CD4-positive, alpha-beta T cell (primary cell): ENCODE results near the gene GNRH2. TPM values are rescaled to one million over a fixed set of nuclear protein-coding genes. Genes with fewer than 3 reads are reported as not detected.

ENCODE experiments used
- ATAC-seq: fragments of 200-7000 bp; cut with Tn5 transposase; one replicate; pipeline ENCODE4 v1.10.0; 2022; ENCODE audit warnings: mild to moderate bottlenecking; ENCODE audit not compliant: poor library complexity
- CTCF ChIA-PET: fragments of 350-600 bp; sonication (Branson Sonifier 250); formaldehyde crosslinking; loops from one replicate; lab custom pipeline; 2021; ENCODE audit warnings: antibody characterized with exemption, inconsistent platforms; lab: Charles Lee
- POLR2A ChIA-PET: fragments of 350-600 bp; sonication (Branson Sonifier 250); formaldehyde crosslinking; loops from one replicate; lab custom pipeline; 2021; ENCODE audit warnings: antibody characterized with exemption, inconsistent platforms; lab: Charles Lee
- DNase-seq, 14 experiments: peaks; one replicate each; pipeline ENCODE4 v3.0.0-alpha.2; 2013 to 2020; ENCODE audit warnings: mixed read lengths in 2 of 14
- H3K27ac ChIP-seq, 2 donors: one replicate each; pipeline versions ENCODE4 v1.5.1 to v1.7.0; 2013; ENCODE audit warnings: low read length in 2 of 2, low read depth in 1 of 2, mild to moderate bottlenecking in 1 of 2
- H3K27me3 ChIP-seq, 2 experiments: 1 replicate in 1 of 2; 2 replicates in 1 of 2; pipeline versions ENCODE4 v1.6.1 to v1.7.0; 2013; ENCODE audit warnings: low read length in 2 of 2, control low read depth in 1 of 2, mild to moderate bottlenecking in 1 of 2, moderate library complexity in 1 of 2; ENCODE audit not compliant: insufficient read depth in 2 of 2, control insufficient read depth in 1 of 2
- H3K36me3 ChIP-seq: one replicate; pipeline ENCODE4 v1.6.1; 2013; ENCODE audit warnings: low read length, control low read depth; ENCODE audit not compliant: insufficient read depth
- H3K4me1 ChIP-seq: one replicate; pipeline ENCODE4 v1.6.1; 2013; ENCODE audit warnings: low read length, control low read depth; ENCODE audit not compliant: insufficient read depth
- H3K4me3 ChIP-seq: one replicate; pipeline ENCODE4 v1.5.1; 2013; ENCODE audit warnings: mild to moderate bottlenecking, low read length, moderate library complexity
- H3K9me3 ChIP-seq, 2 experiments: 1 replicate in 1 of 2; 2 replicates in 1 of 2; pipeline versions ENCODE4 v1.6.1 to v1.7.0; 2013; ENCODE audit warnings: low read length in 2 of 2, mild to moderate bottlenecking in 2 of 2, control low read depth in 1 of 2, moderate library complexity in 1 of 2; ENCODE audit not compliant: control insufficient read depth in 1 of 2, insufficient read depth in 1 of 2
- H3K27ac Mint-ChIP-seq: one replicate; pipeline ENCODE4 v1.8.0; 2020; ENCODE audit warnings: mixed read lengths
- H3K27me3 Mint-ChIP-seq: one replicate; pipeline ENCODE4 v1.8.0; 2021; ENCODE audit warnings: mixed read lengths
- H3K36me3 Mint-ChIP-seq: one replicate; pipeline ENCODE4 v1.8.0; 2021; ENCODE audit warnings: low read depth, mixed read lengths
- H3K4me1 Mint-ChIP-seq: one replicate; pipeline ENCODE4 v1.8.0; 2021; ENCODE audit warnings: low read depth, mixed read lengths
- H3K4me3 Mint-ChIP-seq: one replicate; pipeline ENCODE4 v1.8.0; 2020; ENCODE audit warnings: mild to moderate bottlenecking, mixed read lengths
- H3K9me3 Mint-ChIP-seq: one replicate; pipeline ENCODE4 v1.8.0; 2020; ENCODE audit warnings: mixed read lengths
- CTCF ChIP-seq: fragments of 200-600 bp; IDR thresholded peaks from one replicate; pipeline ENCODE4 v1.8.0; 2022; ENCODE audit warnings: antibody characterized with exemption, mild to moderate bottlenecking
- intact Hi-C, 2 experiments: fragments of 100-400 bp; cut with DNase I in 1 of 2; cut with micrococcal nuclease in 1 of 2; formaldehyde crosslinking; loops; one replicate each; pipeline versions ENCODE4 v1.15.1 to v1.9.0; 2023 to 2025; cut with DNase I, micrococcal nuclease
- total RNA-seq, 174 experiments: library from RNA in 2 of 174; stranded (reverse) in 2 of 174; gene quantifications; one replicate each; pipeline ENCODE4 v1.2.3 and lab custom pipeline; 2021 to 2026

The GNRH2 gene
- total RNA-seq, 2 experiments from 2014 or later = not detected

GRCh38 chr20:3040086-3040485, 3.3 kb upstream of the GNRH2 start:
- TF ChIP-seq CTCF = no peak
- peaks cover 7% of the 10 kb centered on the region for H3K4me1 ChIP-seq
- H3K27me3 ChIP-seq = no peaks in the 10 kb centered on the region
- Mint-ChIP-seq H3K9me3 (no peaks in the 10 kb centered on the region), H3K27me3 (no peaks in the 10 kb centered on the region), H3K4me1 (peaks cover 3% of the 10 kb centered on the region), H3K4me3 (no peak overlapping the region), H3K36me3 (peaks cover 64% of the 10 kb centered on the region), H3K27ac (no peak overlapping the region)
- intact Hi-C loops = loop anchor here in 1 of 2 experiments (5.0 to 10.0 kb wide), 3 partner anchors 165 to 198 kb away; partner anchors contain the start of genes DDRGK1, ITPA, PCED1A and PTPRA
- H3K9me3 ChIP-seq = no peaks in the 10 kb centered on the region
- DNase-seq (no peak), ATAC-seq (no peak)
- no peak overlapping the region for H3K27ac ChIP-seq
- POLR2A ChIA-PET = no interaction called here
- H3K4me3 ChIP-seq = no peak overlapping the region
- H3K36me3 ChIP-seq = peaks cover 48% of the 10 kb centered on the region
- CTCF ChIA-PET = no interaction called here

- Histone ChIP-seq H3K4me3 (no peak overlapping the region), H3K27ac (peak overlapping the region in 1 of 2 donors; percentile 11), H3K36me3 (peaks cover 30% of the 10 kb centered on the region), H3K4me1 (peaks cover 16% of the 10 kb centered on the region), H3K27me3 (no peaks in the 10 kb centered on the region), H3K9me3 (no peaks in the 10 kb centered on the region)
- TF ChIP-seq CTCF = no peak
- ChIA-PET CTCF (no interaction called here), POLR2A (no interaction called here)
- no peak for DNase-seq
- Mint-ChIP-seq H3K4me1 (peaks cover 12% of the 10 kb centered on the region), H3K9me3 (no peaks in the 10 kb centered on the region), H3K36me3 (peaks cover 54% of the 10 kb centered on the region), H3K27ac (peak overlapping the region; percentile 20), H3K4me3 (no peak overlapping the region), H3K27me3 (no peaks in the 10 kb centered on the region)
- intact Hi-C loops = loop anchor here in 1 of 2 experiments (5.0 to 10.0 kb wide), 3 partner anchors 163 to 200 kb away; partner anchors contain the start of genes DDRGK1, ITPA, PCED1A and PTPRA
- ATAC-seq = no peak
Observed at GRCh38 chr20:3041854-3042409, 1.5 kb upstream of the GNRH2 start.

GRCh38 chr20:3042625-3043024, 797 bp upstream of the GNRH2 start:
- intact Hi-C loops = loop anchor here in 1 of 2 experiments (5.0 to 10.0 kb wide), 3 partner anchors 162 to 200 kb away; partner anchors contain the start of genes DDRGK1, ITPA, PCED1A and PTPRA
- TF ChIP-seq CTCF = no peak
- no peak for ATAC-seq
- Mint-ChIP-seq H3K27me3 (no peaks in the 10 kb centered on the region), H3K4me3 (no peak overlapping the region), H3K27ac (no peak overlapping the region), H3K36me3 (peaks cover 48% of the 10 kb centered on the region), H3K9me3 (no peaks in the 10 kb centered on the region), H3K4me1 (peaks cover 14% of the 10 kb centered on the region)
- Histone ChIP-seq H3K27me3 (no peaks in the 10 kb centered on the region), H3K4me1 (peaks cover 23% of the 10 kb centered on the region), H3K4me3 (no peak overlapping the region), H3K27ac (no peak overlapping the region), H3K36me3 (peaks cover 26% of the 10 kb centered on the region), H3K9me3 (no peaks in the 10 kb centered on the region)
- POLR2A ChIA-PET = no interaction called here
- CTCF ChIA-PET = no interaction called here
- DNase-seq = no peak
